GM20431 (cell line): Measurements from ENCODE around the gene EIF3C.
"Not testable (repeated sequence)": the region's sequence is repeated elsewhere in the genome, so short reads cannot be mapped to it uniquely, and the experiment has no call there.

Experiments used
- in situ Hi-C: fragments of 300-500 bp; cut with MseI, MboI; formaldehyde crosslinking; loops from one replicate; pipeline ENCODE4 v1.15.0; 2020; ENCODE audit warnings: low sequenced_read_pairs; ENCODE audit not compliant: unreplicated experiment

The EIF3C gene, protein sequence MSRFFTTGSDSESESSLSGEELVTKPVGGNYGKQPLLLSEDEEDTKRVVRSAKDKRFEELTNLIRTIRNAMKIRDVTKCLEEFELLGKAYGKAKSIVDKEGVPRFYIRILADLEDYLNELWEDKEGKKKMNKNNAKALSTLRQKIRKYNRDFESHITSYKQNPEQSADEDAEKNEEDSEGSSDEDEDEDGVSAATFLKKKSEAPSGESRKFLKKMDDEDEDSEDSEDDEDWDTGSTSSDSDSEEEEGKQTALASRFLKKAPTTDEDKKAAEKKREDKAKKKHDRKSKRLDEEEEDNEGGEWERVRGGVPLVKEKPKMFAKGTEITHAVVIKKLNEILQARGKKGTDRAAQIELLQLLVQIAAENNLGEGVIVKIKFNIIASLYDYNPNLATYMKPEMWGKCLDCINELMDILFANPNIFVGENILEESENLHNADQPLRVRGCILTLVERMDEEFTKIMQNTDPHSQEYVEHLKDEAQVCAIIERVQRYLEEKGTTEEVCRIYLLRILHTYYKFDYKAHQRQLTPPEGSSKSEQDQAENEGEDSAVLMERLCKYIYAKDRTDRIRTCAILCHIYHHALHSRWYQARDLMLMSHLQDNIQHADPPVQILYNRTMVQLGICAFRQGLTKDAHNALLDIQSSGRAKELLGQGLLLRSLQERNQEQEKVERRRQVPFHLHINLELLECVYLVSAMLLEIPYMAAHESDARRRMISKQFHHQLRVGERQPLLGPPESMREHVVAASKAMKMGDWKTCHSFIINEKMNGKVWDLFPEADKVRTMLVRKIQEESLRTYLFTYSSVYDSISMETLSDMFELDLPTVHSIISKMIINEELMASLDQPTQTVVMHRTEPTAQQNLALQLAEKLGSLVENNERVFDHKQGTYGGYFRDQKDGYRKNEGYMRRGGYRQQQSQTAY

DNA sequence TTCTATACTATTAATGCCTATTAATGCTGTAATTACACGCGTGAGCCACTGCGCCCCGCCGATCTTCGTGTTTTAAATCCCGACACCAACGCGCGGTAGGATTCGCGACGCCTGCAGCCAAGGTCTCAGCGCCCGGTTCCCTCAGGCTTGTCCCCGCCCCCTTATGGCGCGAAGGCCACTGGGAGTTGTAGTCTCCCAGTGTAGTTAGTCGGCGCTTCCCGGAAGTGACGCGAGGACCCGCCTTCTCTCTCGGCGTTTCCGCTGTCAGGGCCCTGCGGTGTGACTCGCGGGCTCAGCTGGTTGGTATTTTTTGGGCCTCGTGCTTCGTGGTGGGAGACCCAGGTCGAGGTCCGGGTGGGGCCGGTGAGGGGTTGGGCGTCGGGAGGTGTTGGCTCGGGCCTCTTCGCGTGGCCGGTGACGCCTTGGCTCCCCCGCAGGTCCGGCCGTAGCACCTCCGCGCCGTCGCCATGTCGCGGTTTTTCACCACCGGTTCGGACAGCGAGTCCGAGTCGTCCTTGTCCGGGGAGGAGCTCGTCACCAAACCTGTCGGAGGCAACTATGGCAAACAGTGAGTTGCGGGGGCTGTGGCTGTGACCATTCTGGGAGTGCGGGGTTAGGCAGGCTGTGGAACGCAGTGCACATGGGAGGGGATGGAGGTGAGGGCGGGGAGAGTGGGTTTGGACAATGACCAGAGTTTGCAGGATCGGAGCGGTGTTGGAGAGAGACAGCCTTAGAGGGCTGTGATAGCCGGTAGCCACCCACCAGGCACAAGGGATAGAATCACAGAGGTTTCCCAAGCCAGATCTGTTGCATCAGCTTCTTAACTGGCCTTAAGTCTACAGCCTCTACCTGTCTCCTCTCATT is at the start of gene EIF3C:
EIF3C (plus strand) TSS at position 245 of the 864 bp plus-strand sequence; CDS start at position 468, 223 bp downstream.
- in situ Hi-C loops = not testable (repeated sequence)

DNA sequence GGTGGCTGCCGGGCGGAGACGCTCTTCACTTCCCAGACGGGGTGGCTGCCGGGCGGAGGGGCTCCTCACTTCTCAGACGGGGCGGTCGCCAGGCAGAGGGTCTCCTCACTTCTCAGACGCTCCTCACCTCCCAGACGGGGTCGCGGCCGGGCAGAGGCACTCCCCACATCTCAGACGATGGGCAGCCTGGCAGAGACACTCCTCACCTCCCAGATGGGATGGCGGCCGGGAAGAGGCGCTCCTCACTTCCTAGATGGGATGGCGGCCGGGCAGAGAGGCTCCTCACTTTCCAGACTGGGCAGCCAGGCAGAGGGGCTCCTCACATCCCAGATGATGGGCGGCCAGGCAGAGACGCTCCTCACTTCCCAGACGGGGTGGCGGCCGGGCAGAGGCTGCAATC is 45.0 kb upstream of the EIF3C start:
- in situ Hi-C loops = not testable (repeated sequence)

DNA sequence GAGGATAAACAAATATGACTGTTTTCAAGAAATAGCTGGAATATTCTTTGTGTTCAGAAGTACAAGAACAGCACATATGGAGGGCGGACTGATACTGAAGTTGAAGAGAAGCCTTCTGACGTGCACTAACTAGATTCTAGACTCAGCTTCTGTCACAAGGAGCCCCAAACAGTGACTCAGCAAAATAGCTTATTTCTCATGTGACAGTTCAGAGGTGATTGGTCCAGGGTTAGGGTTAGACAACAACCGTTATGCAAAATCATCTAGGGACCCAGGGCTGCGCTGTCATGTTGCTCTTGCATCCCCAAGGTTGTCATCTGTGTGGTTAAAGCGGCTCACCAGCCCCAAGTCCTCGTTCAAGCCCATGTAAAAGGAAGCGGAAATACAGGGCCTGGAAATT is 43.8 kb upstream of the EIF3C start:
- in situ Hi-C loops = not testable (repeated sequence)

- in situ Hi-C loops = not testable (repeated sequence)
Measured at GRCh38 chr16:28668199-28668598, 43.1 kb upstream of the EIF3C start.

- in situ Hi-C loops = not testable (repeated sequence)
Measured at GRCh38 chr16:28688327-28688952, 22.8 kb upstream of the EIF3C start.

DNA sequence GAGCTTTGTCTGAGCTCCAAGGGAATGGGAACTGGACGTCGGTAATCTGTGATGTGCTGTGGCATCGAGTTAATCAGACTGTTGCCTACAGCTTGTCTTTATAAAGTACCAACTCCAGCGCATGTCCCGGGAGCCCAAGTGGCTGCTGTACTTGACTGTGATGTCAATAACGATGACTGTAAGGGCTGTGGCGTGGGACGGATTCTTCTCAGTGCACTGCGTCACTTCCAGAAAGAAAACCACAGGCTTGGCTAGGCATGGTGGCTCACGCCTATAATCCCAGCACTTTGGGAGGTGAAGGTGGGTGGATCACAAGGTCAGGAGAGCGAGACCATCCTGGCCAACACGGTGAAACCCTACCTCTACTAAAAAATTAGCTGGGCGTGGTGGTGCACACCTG is 21.8 kb upstream of the EIF3C start:
- in situ Hi-C loops = not testable (repeated sequence)

GRCh38 chr16:28691722-28692121 is 19.5 kb upstream of the EIF3C start:
- in situ Hi-C loops = not testable (repeated sequence)

- in situ Hi-C loops = not testable (repeated sequence)
Measured at GRCh38 chr16:28693257-28693950, 17.9 kb upstream of the EIF3C start.

GRCh38 chr16:28699792-28700191 is 11.5 kb upstream of the EIF3C start:
- in situ Hi-C loops = not testable (repeated sequence)

GRCh38 chr16:28700349-28700748 is 10.9 kb upstream of the EIF3C start:
- in situ Hi-C loops = not testable (repeated sequence)

DNA sequence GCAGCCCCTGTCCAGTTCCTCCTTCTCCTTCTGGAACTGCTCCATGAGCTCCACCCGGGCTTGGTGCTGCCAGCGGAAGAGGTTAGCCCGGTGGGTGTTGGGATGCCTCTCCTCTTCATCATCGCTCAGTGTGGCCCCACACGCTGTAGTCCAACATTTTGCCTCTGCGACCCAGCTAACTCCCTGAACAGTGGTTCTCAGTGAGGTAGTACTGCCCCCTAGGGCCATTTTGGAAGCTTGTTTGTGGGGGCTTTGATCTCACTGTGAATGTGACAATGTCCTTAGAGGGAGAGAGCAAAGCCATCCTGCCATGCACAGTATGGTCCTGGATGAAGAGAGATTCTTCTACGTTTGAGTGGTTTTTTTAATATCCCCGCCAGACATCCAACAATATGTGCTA is 9.9 kb upstream of the EIF3C start:
- in situ Hi-C loops = not testable (repeated sequence)

GRCh38 chr16:28704246-28704645 is 7.0 kb upstream of the EIF3C start:
- in situ Hi-C loops = not testable (repeated sequence)

DNA sequence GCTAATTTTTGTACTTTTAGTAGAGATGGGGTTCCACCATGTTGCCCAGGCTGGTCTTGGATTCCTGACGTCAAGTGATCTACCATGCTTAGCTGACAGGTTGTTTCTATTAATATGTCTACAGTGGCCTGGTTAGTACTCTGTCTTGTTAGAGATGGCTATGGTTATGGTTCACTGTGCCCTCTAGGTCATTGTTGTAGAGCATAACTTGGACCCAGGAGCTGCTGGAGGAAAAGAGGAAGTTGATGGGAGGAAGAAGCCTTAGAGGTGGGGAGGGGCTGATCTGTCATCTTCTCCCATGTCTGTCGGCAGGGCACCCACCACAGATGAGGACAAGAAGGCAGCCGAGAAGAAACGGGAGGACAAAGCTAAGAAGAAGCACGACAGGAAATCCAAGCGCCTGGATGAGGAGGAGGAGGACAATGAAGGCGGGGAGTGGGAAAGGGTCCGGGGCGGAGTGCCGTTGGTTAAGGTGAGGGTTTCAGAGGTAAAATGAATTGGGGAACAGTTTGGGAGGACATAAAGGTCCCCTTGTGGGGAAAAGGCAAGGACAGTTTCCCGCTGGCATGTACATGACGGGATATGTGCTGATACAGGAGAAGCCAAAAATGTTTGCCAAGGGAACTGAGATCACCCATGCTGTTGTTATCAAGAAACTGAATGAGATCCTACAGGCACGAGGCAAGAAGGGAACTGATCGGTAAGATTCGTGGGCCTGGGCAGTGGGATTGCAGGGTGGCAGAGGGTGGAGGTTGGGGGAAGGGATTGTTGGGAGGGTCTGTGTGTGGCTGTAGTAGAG is 11.8 kb downstream of the EIF3C start:
- in situ Hi-C loops = not testable (repeated sequence)

GRCh38 chr16:28731253-28731652 is 20.0 kb downstream of the EIF3C start:
- in situ Hi-C loops = not testable (repeated sequence)

DNA sequence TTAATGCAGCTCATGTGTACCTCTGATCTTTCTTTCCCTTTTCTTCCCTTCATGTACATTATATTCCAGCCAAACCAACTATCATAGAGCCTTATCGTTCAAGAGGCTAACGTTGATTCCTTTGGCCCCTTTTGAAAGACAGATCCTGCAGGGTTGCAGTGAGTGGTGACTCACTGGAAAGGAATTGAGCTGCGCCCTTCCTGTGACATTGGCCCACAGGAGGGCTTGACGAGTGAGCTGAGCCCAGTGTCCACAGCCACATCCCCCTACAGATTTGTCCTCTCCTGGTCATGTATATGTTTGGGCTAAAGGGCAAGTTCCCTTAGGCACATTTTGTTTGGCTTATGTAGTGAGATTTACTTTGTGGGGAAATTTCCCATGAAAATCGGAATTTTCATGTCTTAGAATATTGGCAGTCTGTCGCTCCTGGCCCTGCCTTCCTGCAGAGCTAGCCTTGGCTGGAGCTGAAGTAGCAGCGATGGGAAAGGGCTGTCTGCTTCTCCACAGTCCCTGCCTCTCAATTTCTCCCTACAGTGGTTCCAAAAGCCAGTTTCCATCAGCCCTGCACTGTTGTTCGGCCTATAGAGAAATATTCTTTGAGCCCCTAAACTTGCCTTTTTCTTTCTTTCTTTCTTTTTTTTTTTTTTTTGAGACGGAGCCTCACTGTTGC is 21.3 kb downstream of the EIF3C start:
- in situ Hi-C loops = not testable (repeated sequence)

DNA sequence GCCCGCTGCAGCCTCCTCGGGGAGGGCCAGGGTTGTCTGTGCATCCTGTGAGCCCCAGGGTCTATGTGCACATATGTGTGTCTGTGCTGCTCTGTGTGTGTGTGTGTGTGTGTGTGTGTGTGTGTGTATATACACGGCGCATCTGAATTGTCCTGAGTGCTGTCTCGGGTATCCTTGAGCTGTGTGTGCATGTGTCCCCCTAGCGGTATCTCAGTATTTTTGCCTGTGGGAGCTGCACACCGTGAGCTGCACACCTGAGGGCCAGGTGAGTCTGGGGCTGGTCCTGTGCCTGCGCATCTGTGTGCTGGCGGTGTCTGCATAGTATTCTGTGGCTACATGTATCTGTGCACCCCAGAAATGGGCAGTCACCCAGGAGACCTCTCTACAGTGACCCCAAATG is 28.5 kb downstream of the EIF3C start:
- in situ Hi-C loops = not testable (repeated sequence)

- in situ Hi-C loops = not testable (repeated sequence)
Measured at GRCh38 chr16:28740631-28741030, 29.4 kb downstream of the EIF3C start.

DNA sequence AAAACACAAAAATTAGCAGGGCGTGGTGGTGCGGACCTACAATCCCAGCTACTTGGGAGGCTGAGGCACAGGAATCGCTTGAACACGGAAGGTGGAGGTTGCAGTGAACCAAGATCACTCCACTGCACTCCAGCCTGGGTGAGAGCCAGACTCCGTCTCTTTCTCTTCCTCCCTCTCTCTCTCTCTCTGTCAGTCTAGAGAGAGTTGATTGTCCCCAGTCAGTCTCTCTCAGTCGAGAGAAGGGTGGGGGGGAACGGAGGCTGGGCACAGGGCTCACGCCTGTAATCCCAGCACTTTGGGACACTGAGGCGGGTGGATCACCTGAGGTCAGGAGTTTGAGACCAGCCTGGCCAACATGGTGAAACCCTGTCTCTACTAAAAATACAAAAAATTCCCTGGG is 30.0 kb downstream of the EIF3C start:
- in situ Hi-C loops = not testable (repeated sequence)
